Measurements from ENCODE around the gene CACNA1H.

CACNA1H gene

GRCh38 chr16:1171854-1172428 is 19.0 kb downstream of the CACNA1H start:
- Histone ChIP-seq H3K4me3 (replicated peaks; ENCODE audit: low read depth, low read length) (no peak overlapping the region), H3K27me3 (replicated peaks; ENCODE audit: control insufficient read depth, insufficient read depth, low read length) (no peaks in the 10 kb centered on the region)
- TF ChIP-seq, protein P1, sequence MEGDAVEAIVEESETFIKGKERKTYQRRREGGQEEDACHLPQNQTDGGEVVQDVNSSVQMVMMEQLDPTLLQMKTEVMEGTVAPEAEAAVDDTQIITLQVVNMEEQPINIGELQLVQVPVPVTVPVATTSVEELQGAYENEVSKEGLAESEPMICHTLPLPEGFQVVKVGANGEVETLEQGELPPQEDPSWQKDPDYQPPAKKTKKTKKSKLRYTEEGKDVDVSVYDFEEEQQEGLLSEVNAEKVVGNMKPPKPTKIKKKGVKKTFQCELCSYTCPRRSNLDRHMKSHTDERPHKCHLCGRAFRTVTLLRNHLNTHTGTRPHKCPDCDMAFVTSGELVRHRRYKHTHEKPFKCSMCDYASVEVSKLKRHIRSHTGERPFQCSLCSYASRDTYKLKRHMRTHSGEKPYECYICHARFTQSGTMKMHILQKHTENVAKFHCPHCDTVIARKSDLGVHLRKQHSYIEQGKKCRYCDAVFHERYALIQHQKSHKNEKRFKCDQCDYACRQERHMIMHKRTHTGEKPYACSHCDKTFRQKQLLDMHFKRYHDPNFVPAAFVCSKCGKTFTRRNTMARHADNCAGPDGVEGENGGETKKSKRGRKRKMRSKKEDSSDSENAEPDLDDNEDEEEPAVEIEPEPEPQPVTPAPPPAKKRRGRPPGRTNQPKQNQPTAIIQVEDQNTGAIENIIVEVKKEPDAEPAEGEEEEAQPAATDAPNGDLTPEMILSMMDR (IDR thresholded peaks at IDR 0.05; ENCODE audit: insufficient read depth, low read length, poor library complexity, severe bottlenecking), result no peak

GRCh38 chr16:1172651-1173050 is 19.7 kb downstream of the CACNA1H start:
- Histone ChIP-seq H3K36me3 (ENCODE audit: control insufficient read depth, insufficient read depth, low read length) (no peaks in the 10 kb centered on the region), H3K4me3 (replicated peaks; ENCODE audit: low read depth, low read length) (no peak overlapping the region), H3K27me3 (replicated peaks; ENCODE audit: control insufficient read depth, insufficient read depth, low read length) (no peaks in the 10 kb centered on the region)
- TF ChIP-seq, protein P1 (IDR thresholded peaks at IDR 0.05; ENCODE audit: insufficient read depth, low read length, poor library complexity, severe bottlenecking), result no peak
- no peak for DNase-seq (ENCODE audit: extremely low read depth, insufficient read length)

More at GRCh38 chr16:1171854-1172428, 19.0 kb downstream of the CACNA1H start:
- DNase-seq (ENCODE audit: extremely low read depth, insufficient read length), result no peak
- H3K36me3 ChIP-seq (ENCODE audit: control insufficient read depth, insufficient read depth, low read length), result no peaks in the 10 kb centered on the region

DNA sequence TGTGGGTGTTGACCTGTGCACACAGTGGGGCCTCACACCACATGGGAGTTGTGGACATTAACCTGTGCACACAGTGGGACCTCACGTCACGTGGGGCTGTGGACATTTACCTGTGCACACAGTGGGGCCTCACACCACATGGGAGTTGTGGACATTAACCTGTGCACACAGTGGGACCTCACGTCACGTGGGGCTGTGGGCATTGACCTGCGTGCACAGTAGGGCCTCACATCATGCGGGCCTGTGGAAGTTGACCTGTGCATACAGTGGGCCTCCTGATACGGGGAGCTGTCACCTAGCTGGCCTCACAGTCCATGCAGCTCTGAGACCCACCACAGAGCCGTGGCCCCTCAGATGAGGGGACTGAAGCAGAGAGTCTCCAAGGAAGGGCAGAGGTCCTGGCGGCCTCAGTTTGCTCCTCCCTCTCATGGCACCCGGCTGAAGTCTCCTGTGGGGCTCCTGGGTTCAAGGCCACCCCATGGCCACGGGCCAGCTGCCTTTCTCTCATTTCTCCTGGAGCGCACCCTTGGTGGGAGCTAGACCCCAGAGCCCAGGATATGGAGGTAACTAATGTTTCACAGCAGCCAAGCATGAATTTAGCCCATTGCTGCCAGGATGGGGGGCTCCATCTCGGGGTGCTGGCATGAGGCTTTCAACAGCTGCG is 21.0 kb downstream of the CACNA1H start:
- TF ChIP-seq, protein P1 (IDR thresholded peaks at IDR 0.05; ENCODE audit: insufficient read depth, low read length, poor library complexity, severe bottlenecking), result no peak
- Histone ChIP-seq H3K4me3 (replicated peaks; ENCODE audit: low read depth, low read length) (no peak overlapping the region), H3K36me3 (ENCODE audit: control insufficient read depth, insufficient read depth, low read length) (no peaks in the 10 kb centered on the region), H3K27me3 (replicated peaks; ENCODE audit: control insufficient read depth, insufficient read depth, low read length) (no peaks in the 10 kb centered on the region)
- DNase-seq (ENCODE audit: extremely low read depth, insufficient read length), result no peak

GRCh38 chr16:1174477-1175357 is 21.8 kb downstream of the CACNA1H start:
- Histone ChIP-seq H3K27me3 (replicated peaks; ENCODE audit: control insufficient read depth, insufficient read depth, low read length) (no peaks in the 10 kb centered on the region), H3K4me3 (replicated peaks; ENCODE audit: low read depth, low read length) (no peak overlapping the region), H3K36me3 (ENCODE audit: control insufficient read depth, insufficient read depth, low read length) (no peaks in the 10 kb centered on the region)
- TF ChIP-seq, protein P1 (IDR thresholded peaks at IDR 0.05; ENCODE audit: insufficient read depth, low read length, poor library complexity, severe bottlenecking), result no peak
- no peak for DNase-seq (ENCODE audit: extremely low read depth, insufficient read length)

DNA sequence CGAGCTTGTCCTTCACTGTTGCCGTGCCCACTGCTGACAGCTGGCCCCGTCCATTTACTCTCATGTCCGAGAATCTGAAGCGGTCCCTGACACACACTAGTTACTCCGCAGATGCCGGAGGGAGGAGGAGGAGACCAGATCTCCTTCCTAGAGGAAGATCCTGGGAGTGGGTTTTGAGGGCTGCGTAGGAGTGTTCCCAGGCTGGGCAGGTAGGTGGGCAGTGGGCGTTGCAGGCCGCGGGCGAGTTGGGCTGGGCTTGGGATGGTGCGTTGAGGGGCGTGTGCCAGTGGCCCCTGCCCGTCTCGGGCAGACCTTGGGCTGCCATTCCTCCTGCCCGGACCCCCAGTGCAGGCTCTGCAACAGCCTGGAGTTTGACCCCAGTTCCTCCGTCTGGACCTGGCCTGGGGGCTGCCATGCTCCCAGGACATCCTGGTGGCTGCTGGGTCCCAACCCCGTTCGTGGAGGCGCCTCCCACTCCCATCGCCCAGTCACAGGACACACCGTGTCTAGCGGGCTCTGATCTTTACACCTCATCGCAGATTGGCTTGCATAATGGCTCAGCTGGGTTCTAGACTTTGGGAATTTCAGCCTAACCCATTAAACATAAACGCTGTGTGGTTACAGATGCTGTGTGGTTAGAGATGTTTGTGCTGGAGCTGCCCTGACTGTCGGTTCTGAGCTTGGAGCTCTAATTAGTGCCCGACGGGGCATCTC is 22.8 kb downstream of the CACNA1H start:
- no peaks in the 10 kb centered on the region for H3K27me3 ChIP-seq (replicated peaks; ENCODE audit: control insufficient read depth, insufficient read depth, low read length)
- TF ChIP-seq, protein P1 (IDR thresholded peaks at IDR 0.05; ENCODE audit: insufficient read depth, low read length, poor library complexity, severe bottlenecking), result no peak

More for the DNA sequence above, 22.8 kb downstream of the CACNA1H start:
- H3K36me3 ChIP-seq (ENCODE audit: control insufficient read depth, insufficient read depth, low read length), result no peaks in the 10 kb centered on the region
- H3K4me3 ChIP-seq (replicated peaks; ENCODE audit: low read depth, low read length), result no peak overlapping the region
- DNase-seq (ENCODE audit: extremely low read depth, insufficient read length), result no peak

Measured in GM06990 (cell line).